Osteoblast (primary cell): Measurements from ENCODE around the gene CDKAL1. TPM values are rescaled to one million over a fixed set of nuclear protein-coding genes. Genes with fewer than 3 reads are reported as not detected.

Source experiments
- DNase-seq: peaks from one replicate; pipeline ENCODE4 v3.0.0; 2011; ENCODE audit warnings: low spot score, mixed read lengths; ENCODE audit not compliant: insufficient read length; ENCODE audit errors: missing footprints
- H2AFZ ChIP-seq: 2 replicates; pipeline ENCODE4 v1.6.0; 2011; ENCODE audit warnings: mild to moderate bottlenecking, low read length
- H3K27ac ChIP-seq: 2 replicates; pipeline ENCODE4 v1.5.1; 2011; ENCODE audit warnings: mild to moderate bottlenecking, low read depth, low read length, moderate library complexity
- H3K27me3 ChIP-seq: 2 replicates; pipeline ENCODE4 v1.6.0; 2012; ENCODE audit warnings: mild to moderate bottlenecking, control low read depth, inconsistent platforms, low read length, moderate library complexity; ENCODE audit not compliant: insufficient read depth
- H3K36me3 ChIP-seq: 2 replicates; pipeline ENCODE4 v1.5.1; 2011; ENCODE audit warnings: mild to moderate bottlenecking, low read length, control low read depth, moderate library complexity; ENCODE audit not compliant: insufficient read depth
- H3K4me1 ChIP-seq: 2 replicates; pipeline ENCODE4 v1.5.1; 2011; ENCODE audit warnings: mild to moderate bottlenecking, low read length, control low read depth, moderate library complexity; ENCODE audit not compliant: insufficient read depth
- H3K4me2 ChIP-seq: 2 replicates; pipeline ENCODE4 v1.6.0; 2011; ENCODE audit warnings: mild to moderate bottlenecking, low read length; ENCODE audit not compliant: insufficient read depth
- H3K4me3 ChIP-seq: fragments of 200-600 bp; sonication (generic); 3 replicates; pipeline ENCODE4 v1.5.1; 2012; ENCODE audit warnings: mild to moderate bottlenecking, low read length, inconsistent platforms; ENCODE audit not compliant: insufficient read depth
- H3K79me2 ChIP-seq: 2 replicates; pipeline ENCODE4 v1.6.0; 2012; ENCODE audit warnings: mild to moderate bottlenecking, low read length, control low read depth, inconsistent platforms; ENCODE audit not compliant: insufficient read depth
- H3K9me3 ChIP-seq: 2 replicates; pipeline ENCODE4 v1.5.1; 2011; ENCODE audit warnings: low read depth, low read length, control low read depth
- H4K20me1 ChIP-seq: 2 replicates; pipeline ENCODE4 v1.6.0; 2012; ENCODE audit warnings: mild to moderate bottlenecking, low read length, control low read depth; ENCODE audit not compliant: insufficient read depth
- CTCF ChIP-seq: IDR thresholded peaks from 2 replicates; pipeline ENCODE4 v1.5.1; 2011; ENCODE audit warnings: mild to moderate bottlenecking, low read depth, low read length, moderate library complexity; ENCODE audit errors: extremely low read depth
- total RNA-seq: library from RNA; depleted of rRNA; stranded (reverse); fragments of >200 nt; gene quantifications from 2 replicates; pipeline ENCODE4 v1.2.3, GENCODE V29; 2012

The CDKAL1 gene
- total RNA-seq, 1 donor = 18.5 TPM

- no peak overlapping the region for H2AFZ ChIP-seq
- no peak for TF ChIP-seq CTCF
- DNase-seq = no peak
- H3K9me3 ChIP-seq = no peaks in the 10 kb centered on the region
- H3K4me1 ChIP-seq = no peaks in the 10 kb centered on the region
- no peaks in the 10 kb centered on the region for H4K20me1 ChIP-seq
- no peak overlapping the region for H3K4me2 ChIP-seq
- no peaks in the 10 kb centered on the region for H3K27me3 ChIP-seq
- no peaks in the 10 kb centered on the region for H3K36me3 ChIP-seq
- H3K27ac ChIP-seq = no peak overlapping the region
- no peak overlapping the region for H3K4me3 ChIP-seq
- no peaks in the 10 kb centered on the region for H3K79me2 ChIP-seq
Measured at GRCh38 chr6:20943040-20943627, 408.9 kb downstream of the CDKAL1 start.

- no peaks in the 10 kb centered on the region for H3K79me2 ChIP-seq
- no peak for DNase-seq
- H3K36me3 ChIP-seq = no peaks in the 10 kb centered on the region
- H4K20me1 ChIP-seq = no peaks in the 10 kb centered on the region
- H3K27ac ChIP-seq = no peak overlapping the region
- H3K4me2 ChIP-seq = no peak overlapping the region
- H3K4me3 ChIP-seq = no peak overlapping the region
- no peaks in the 10 kb centered on the region for H3K4me1 ChIP-seq
- H3K9me3 ChIP-seq = no peaks in the 10 kb centered on the region
- TF ChIP-seq CTCF = no peak
- H3K27me3 ChIP-seq = no peaks in the 10 kb centered on the region
- H2AFZ ChIP-seq = no peak overlapping the region
Measured at GRCh38 chr6:20943922-20944321, 409.7 kb downstream of the CDKAL1 start.

GRCh38 chr6:20946022-20946421, 411.8 kb downstream of the CDKAL1 start:
- Histone ChIP-seq H3K4me1 (no peaks in the 10 kb centered on the region), H3K27ac (no peak overlapping the region), H3K4me3 (no peak overlapping the region), H2AFZ (no peak overlapping the region), H3K4me2 (no peak overlapping the region), H3K9me3 (no peaks in the 10 kb centered on the region), H4K20me1 (no peaks in the 10 kb centered on the region), H3K79me2 (no peaks in the 10 kb centered on the region), H3K27me3 (no peaks in the 10 kb centered on the region), H3K36me3 (no peaks in the 10 kb centered on the region)
- peak; percentile 34 for TF ChIP-seq CTCF
- DNase-seq = peak; percentile 72

- Histone ChIP-seq H3K27me3 (no peaks in the 10 kb centered on the region), H3K4me3 (no peak overlapping the region), H3K9me3 (no peaks in the 10 kb centered on the region), H3K27ac (no peak overlapping the region), H4K20me1 (no peaks in the 10 kb centered on the region), H2AFZ (no peak overlapping the region), H3K4me1 (no peaks in the 10 kb centered on the region), H3K36me3 (no peaks in the 10 kb centered on the region), H3K79me2 (no peaks in the 10 kb centered on the region), H3K4me2 (no peak overlapping the region)
- no peak for TF ChIP-seq CTCF
- DNase-seq = no peak
Measured at GRCh38 chr6:20946890-20947289, 412.6 kb downstream of the CDKAL1 start.
